SK-N-SH treated with all-trans-retinoic acid at 6 μM for 48 hours (cell line): Measurements from ENCODE around the gene KCNMB1.

ENCODE experiments used
- ATAC-seq: fragments of 200-7000 bp; cut with Tn5 transposase; 3 replicates; pipeline ENCODE4 v1.9.1; 2020; ENCODE audit warnings: mild to moderate bottlenecking, moderate library complexity
- BACH2 ChIP-seq: fragments of 250-450 bp; sonication (Bioruptor Pico); IDR thresholded peaks from 2 replicates; pipeline ENCODE4 v1.9.0; 2021; ENCODE audit warnings: mild to moderate bottlenecking, borderline replicate concordance
- CREB5 ChIP-seq: fragments of 250-450 bp; sonication (Bioruptor Pico); IDR thresholded peaks from 2 replicates; pipeline ENCODE4 v1.5.1; 2020; ENCODE audit warnings: low read depth, mild to moderate bottlenecking, moderate library complexity
- CSDC2 ChIP-seq: fragments of 250-450 bp; sonication (Bioruptor Pico); IDR thresholded peaks from 2 replicates; pipeline ENCODE4 v1.5.0; 2020; ENCODE audit warnings: mild to moderate bottlenecking, moderate library complexity
- ESRRG ChIP-seq: fragments of 250-450 bp; sonication (Bioruptor Pico); IDR thresholded peaks from 2 replicates; pipeline ENCODE4 v1.6.1; 2021; ENCODE audit warnings: mild to moderate bottlenecking
- GLIS3 ChIP-seq: fragments of 250-450 bp; sonication (Bioruptor Pico); IDR thresholded peaks from 2 replicates; pipeline ENCODE4 v1.5.0; 2020; ENCODE audit warnings: mild to moderate bottlenecking, moderate library complexity
- ISL1 ChIP-seq: fragments of 250-450 bp; sonication (Bioruptor Pico); IDR thresholded peaks from 2 replicates; pipeline ENCODE4 v2.1.2; 2022; ENCODE audit warnings: mild to moderate bottlenecking, moderate library complexity
- OSR1 ChIP-seq: fragments of 250-450 bp; sonication (Bioruptor Pico); IDR thresholded peaks from 2 replicates; pipeline ENCODE4 v1.8.0; 2022; ENCODE audit warnings: moderate library complexity, mild to moderate bottlenecking, inconsistent platforms
- PATZ1 ChIP-seq: fragments of 250-450 bp; sonication (Bioruptor Pico); IDR thresholded peaks from 2 replicates; pipeline ENCODE4 v1.8.0; 2020; ENCODE audit warnings: mild to moderate bottlenecking, moderate library complexity, borderline replicate concordance
- POU6F1 ChIP-seq: fragments of 250-450 bp; sonication (Bioruptor Pico); IDR thresholded peaks from 2 replicates; pipeline ENCODE4 v1.8.0; 2021; ENCODE audit warnings: low read depth, mild to moderate bottlenecking, moderate library complexity, borderline replicate concordance
- PPARA ChIP-seq: fragments of 250-450 bp; sonication (Bioruptor Pico); IDR thresholded peaks from 2 replicates; pipeline ENCODE4 v1.5.0; 2020; ENCODE audit warnings: mild to moderate bottlenecking, borderline replicate concordance
- RARB ChIP-seq: fragments of 250-450 bp; sonication (Bioruptor Pico); IDR thresholded peaks from 2 replicates; pipeline ENCODE4 v1.8.0; 2021; ENCODE audit warnings: mild to moderate bottlenecking, moderate library complexity
- SNAI2 ChIP-seq: fragments of 250-450 bp; sonication (Bioruptor Pico); IDR thresholded peaks from 2 replicates; pipeline ENCODE4 v1.5.0; 2020; ENCODE audit warnings: mild to moderate bottlenecking, moderate library complexity
- TCF4 ChIP-seq: fragments of 250-450 bp; sonication (Bioruptor Pico); IDR thresholded peaks from 2 replicates; pipeline ENCODE4 v1.8.0; 2021; ENCODE audit warnings: mild to moderate bottlenecking, moderate library complexity, borderline replicate concordance
- TOX ChIP-seq: fragments of 250-450 bp; sonication (Bioruptor Pico); IDR thresholded peaks from 2 replicates; pipeline ENCODE4 v1.8.0; 2021; ENCODE audit warnings: mild to moderate bottlenecking, moderate library complexity, borderline replicate concordance
- ZC3H10 ChIP-seq: fragments of 250-450 bp; sonication (Bioruptor Pico); IDR thresholded peaks from 2 replicates; pipeline ENCODE4 v1.5.1; 2021; ENCODE audit warnings: mild to moderate bottlenecking, moderate library complexity
- ZFP3 ChIP-seq: fragments of 250-450 bp; sonication (Bioruptor Pico); IDR thresholded peaks from 2 replicates; pipeline ENCODE4 v1.5.0; 2020; ENCODE audit warnings: mild to moderate bottlenecking, moderate library complexity
- ZFP30 ChIP-seq: fragments of 450-650 bp; formaldehyde crosslinking; IDR thresholded peaks from 2 replicates; pipeline ENCODE4 v1.5.0; 2022; ENCODE audit warnings: mild to moderate bottlenecking, moderate library complexity
- ZNF70 ChIP-seq: fragments of 450-650 bp; formaldehyde crosslinking; IDR thresholded peaks from 2 replicates; pipeline ENCODE4 v1.5.0; 2020; ENCODE audit warnings: mild to moderate bottlenecking, moderate library complexity
- ZNF8 ChIP-seq: fragments of 450-650 bp; formaldehyde crosslinking; IDR thresholded peaks from 2 replicates; pipeline ENCODE4 v1.5.0; 2020; ENCODE audit warnings: mild to moderate bottlenecking, moderate library complexity
- TF ChIP-seq, protein P1 (sequence below): fragments of 250-450 bp; sonication (Bioruptor Pico); IDR thresholded peaks from 2 replicates; pipeline ENCODE4 v1.5.1; 2021; ENCODE audit warnings: mild to moderate bottlenecking, moderate library complexity
- TF ChIP-seq, protein P2 (sequence below): fragments of 250-450 bp; sonication (Bioruptor Pico); IDR thresholded peaks from 2 replicates; pipeline ENCODE4 v1.5.0; 2020; ENCODE audit warnings: mild to moderate bottlenecking, moderate library complexity

The KCNMB1 gene

GRCh38 chr5:170403675-170404074 lies 14.5 kb upstream of the KCNMB1 start:
- TF ChIP-seq ZFP30 (CRISPR knock-in tag): no peak
- no peak for TF ChIP-seq ZNF70
- no peak for TF ChIP-seq ZFP3 (CRISPR knock-in tag)
- no peak for TF ChIP-seq BACH2 (CRISPR knock-in tag)
- no peak for TF ChIP-seq ZNF8 (CRISPR knock-in tag)
- TF ChIP-seq TOX: no peak
- no peak for ATAC-seq

GRCh38 chr5:170402508-170402907 lies 13.3 kb upstream of the KCNMB1 start:
- ATAC-seq: no peak
- TF ChIP-seq PPARA (CRISPR knock-in tag) (no peak), ZFP3 (CRISPR knock-in tag) (no peak), POU6F1 (no peak), ZC3H10 (CRISPR knock-in tag) (no peak), CSDC2 (no peak), PATZ1 (CRISPR knock-in tag) (no peak), BACH2 (CRISPR knock-in tag) (no peak), ISL1 (CRISPR knock-in tag) (no peak), CREB5 (no peak), RARB (CRISPR knock-in tag) (no peak), TOX (no peak), GLIS3 (CRISPR knock-in tag) (no peak), TCF4 (no peak), ZNF8 (CRISPR knock-in tag) (no peak), OSR1 (CRISPR knock-in tag) (no peak), SNAI2 (no peak)
- TF ChIP-seq, all 23 proteins: peak for 0

- TF ChIP-seq TOX (no peak), TCF4 (no peak), CSDC2 (no peak), GLIS3 (CRISPR knock-in tag) (no peak), ZNF8 (CRISPR knock-in tag) (no peak), ESRRG (no peak), SNAI2 (no peak), ZC3H10 (CRISPR knock-in tag) (no peak), ZFP30 (CRISPR knock-in tag) (no peak), POU6F1 (no peak), RARB (CRISPR knock-in tag) (no peak), PPARA (CRISPR knock-in tag) (no peak), ZNF70 (no peak), OSR1 (CRISPR knock-in tag) (no peak), CREB5 (no peak), ZFP3 (CRISPR knock-in tag) (no peak)
- TF ChIP-seq, protein P1, sequence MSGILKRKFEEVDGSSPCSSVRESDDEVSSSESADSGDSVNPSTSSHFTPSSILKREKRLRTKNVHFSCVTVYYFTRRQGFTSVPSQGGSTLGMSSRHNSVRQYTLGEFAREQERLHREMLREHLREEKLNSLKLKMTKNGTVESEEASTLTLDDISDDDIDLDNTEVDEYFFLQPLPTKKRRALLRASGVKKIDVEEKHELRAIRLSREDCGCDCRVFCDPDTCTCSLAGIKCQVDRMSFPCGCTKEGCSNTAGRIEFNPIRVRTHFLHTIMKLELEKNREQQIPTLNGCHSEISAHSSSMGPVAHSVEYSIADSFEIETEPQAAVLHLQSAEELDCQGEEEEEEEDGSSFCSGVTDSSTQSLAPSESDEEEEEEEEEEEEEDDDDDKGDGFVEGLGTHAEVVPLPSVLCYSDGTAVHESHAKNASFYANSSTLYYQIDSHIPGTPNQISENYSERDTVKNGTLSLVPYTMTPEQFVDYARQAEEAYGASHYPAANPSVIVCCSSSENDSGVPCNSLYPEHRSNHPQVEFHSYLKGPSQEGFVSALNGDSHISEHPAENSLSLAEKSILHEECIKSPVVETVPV (CRISPR knock-in tag): no peak
- TF ChIP-seq, protein P2, sequence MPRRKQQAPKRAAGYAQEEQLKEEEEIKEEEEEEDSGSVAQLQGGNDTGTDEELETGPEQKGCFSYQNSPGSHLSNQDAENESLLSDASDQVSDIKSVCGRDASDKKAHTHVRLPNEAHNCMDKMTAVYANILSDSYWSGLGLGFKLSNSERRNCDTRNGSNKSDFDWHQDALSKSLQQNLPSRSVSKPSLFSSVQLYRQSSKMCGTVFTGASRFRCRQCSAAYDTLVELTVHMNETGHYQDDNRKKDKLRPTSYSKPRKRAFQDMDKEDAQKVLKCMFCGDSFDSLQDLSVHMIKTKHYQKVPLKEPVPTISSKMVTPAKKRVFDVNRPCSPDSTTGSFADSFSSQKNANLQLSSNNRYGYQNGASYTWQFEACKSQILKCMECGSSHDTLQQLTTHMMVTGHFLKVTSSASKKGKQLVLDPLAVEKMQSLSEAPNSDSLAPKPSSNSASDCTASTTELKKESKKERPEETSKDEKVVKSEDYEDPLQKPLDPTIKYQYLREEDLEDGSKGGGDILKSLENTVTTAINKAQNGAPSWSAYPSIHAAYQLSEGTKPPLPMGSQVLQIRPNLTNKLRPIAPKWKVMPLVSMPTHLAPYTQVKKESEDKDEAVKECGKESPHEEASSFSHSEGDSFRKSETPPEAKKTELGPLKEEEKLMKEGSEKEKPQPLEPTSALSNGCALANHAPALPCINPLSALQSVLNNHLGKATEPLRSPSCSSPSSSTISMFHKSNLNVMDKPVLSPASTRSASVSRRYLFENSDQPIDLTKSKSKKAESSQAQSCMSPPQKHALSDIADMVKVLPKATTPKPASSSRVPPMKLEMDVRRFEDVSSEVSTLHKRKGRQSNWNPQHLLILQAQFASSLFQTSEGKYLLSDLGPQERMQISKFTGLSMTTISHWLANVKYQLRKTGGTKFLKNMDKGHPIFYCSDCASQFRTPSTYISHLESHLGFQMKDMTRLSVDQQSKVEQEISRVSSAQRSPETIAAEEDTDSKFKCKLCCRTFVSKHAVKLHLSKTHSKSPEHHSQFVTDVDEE (CRISPR knock-in tag): no peak
- TF ChIP-seq, all 23 proteins: peak for 0
Measured at GRCh38 chr5:170397059-170397458, 7.9 kb upstream of the KCNMB1 start.

More at GRCh38 chr5:170397059-170397458, 7.9 kb upstream of the KCNMB1 start:
- no peak for ATAC-seq
